B cell (primary cell): Measurements from ENCODE around the gene COL26A1. TPM values are rescaled to one million over a fixed set of nuclear protein-coding genes. Genes with fewer than 3 reads are reported as not detected.

Experiments used
- ATAC-seq: fragments of 200-7000 bp; cut with Tn5 transposase; one replicate; pipeline ENCODE4 v1.10.0; 2021; ENCODE audit warnings: low read depth, mild to moderate bottlenecking, moderate number of reproducible peaks, moderate library complexity
- CTCF ChIA-PET: fragments of 350-600 bp; sonication (Branson Sonifier 250); formaldehyde crosslinking; loops from one replicate; lab custom pipeline; 2021; ENCODE audit warnings: antibody characterized with exemption, inconsistent platforms; lab: Charles Lee
- POLR2A ChIA-PET: fragments of 350-600 bp; sonication (Branson Sonifier 250); formaldehyde crosslinking; loops from one replicate; lab custom pipeline; 2021; ENCODE audit warnings: antibody characterized with exemption; lab: Charles Lee
- DNase-seq: peaks from one replicate; pipeline ENCODE4 v3.0.0; 2013
- H2AFZ ChIP-seq: 2 replicates; pipeline ENCODE4 v1.6.1; 2012; ENCODE audit warnings: mild to moderate bottlenecking, low read depth, low read length; ENCODE audit not compliant: insufficient read depth, poor library complexity, severe bottlenecking
- H3K27ac ChIP-seq, 2 donors: 1 replicate in 1 of 2; 2 replicates in 1 of 2; pipeline ENCODE4 v1.5.1; 2012 to 2013; ENCODE audit warnings: low read length in 2 of 2, mild to moderate bottlenecking in 2 of 2, moderate library complexity in 1 of 2
- H3K27me3 ChIP-seq, 4 experiments: fragments of 200-600 bp in 1 of 4; sonication (generic) in 1 of 4; replicated peaks in 1 of 4; 1 replicate in 2 of 4; 2 replicates in 2 of 4; pipeline versions ENCODE4 v1.6.1 to v1.7.0; 2013 to 2016; ENCODE audit warnings: low read length in 3 of 4, mild to moderate bottlenecking in 2 of 4, mixed read lengths in 1 of 4, moderate library complexity in 1 of 4; ENCODE audit not compliant: insufficient read depth in 4 of 4, control insufficient read depth in 3 of 4; ENCODE audit errors: control extremely low read depth in 1 of 4
- H3K36me3 ChIP-seq, 2 experiments: replicated peaks in 1 of 2; 1 replicate in 1 of 2; 2 replicates in 1 of 2; pipeline versions ENCODE4 v1.6.1 to v1.7.1; 2013; ENCODE audit warnings: low read length in 1 of 2; ENCODE audit not compliant: insufficient read depth in 2 of 2, control insufficient read depth in 1 of 2; ENCODE audit errors: control extremely low read depth in 1 of 2, extremely low read depth in 1 of 2
- H3K4me1 ChIP-seq, 2 donors: fragments of 200-600 bp in 1 of 2; sonication (generic) in 1 of 2; 1 replicate in 1 of 2; 2 replicates in 1 of 2; pipeline versions ENCODE4 v1.5.1 to v1.6.1; 2013 to 2017; ENCODE audit warnings: low read length in 2 of 2; ENCODE audit not compliant: control insufficient read depth in 2 of 2, insufficient read depth in 2 of 2
- H3K4me2 ChIP-seq: replicated peaks from 2 replicates; pipeline ENCODE3; 2012; ENCODE audit warnings: mild to moderate bottlenecking, low read depth, low read length; ENCODE audit not compliant: poor library complexity, severe bottlenecking
- H3K4me3 ChIP-seq, 5 experiments: fragments of 200-600 bp in 1 of 5; sonication (generic) in 1 of 5; 1 replicate in 3 of 5; 2 replicates in 2 of 5; pipeline versions ENCODE4 v1.5.1 to v1.7.0; 2011 to 2016; ENCODE audit warnings: low read length in 4 of 5, mild to moderate bottlenecking in 4 of 5, low read depth in 2 of 5, control low read depth in 1 of 5, moderate library complexity in 1 of 5; ENCODE audit not compliant: insufficient read depth in 1 of 5; ENCODE audit errors: control extremely low read depth in 1 of 5, extremely low read depth in 1 of 5
- H3K79me2 ChIP-seq: fragments of 200-600 bp; sonication (generic); one replicate; pipeline ENCODE4 v1.6.0; 2016; ENCODE audit warnings: low read length; ENCODE audit not compliant: control insufficient read depth, insufficient read depth
- H3K9ac ChIP-seq: fragments of 200-600 bp; sonication (generic); 2 replicates; pipeline ENCODE4 v1.6.1; 2017; ENCODE audit warnings: mild to moderate bottlenecking, low read length, moderate library complexity
- H3K9me3 ChIP-seq, 3 donors: one replicate each; pipeline versions ENCODE4 v1.6.1 to v1.7.1; 2013; ENCODE audit warnings: low read length in 2 of 3; ENCODE audit not compliant: control insufficient read depth in 2 of 3, insufficient read depth in 1 of 3; ENCODE audit errors: control extremely low read depth in 1 of 3
- H4K20me1 ChIP-seq: 2 replicates; pipeline ENCODE4 v1.6.0; 2012; ENCODE audit warnings: mild to moderate bottlenecking, low read length; ENCODE audit not compliant: insufficient read depth, control insufficient read depth, poor library complexity, severe bottlenecking
- H3K27ac Mint-ChIP-seq: one replicate; pipeline ENCODE4 v1.8.0; 2021; ENCODE audit warnings: mixed read lengths
- H3K27me3 Mint-ChIP-seq: one replicate; pipeline ENCODE4 v1.8.0; 2021; ENCODE audit warnings: mixed read lengths
- H3K4me1 Mint-ChIP-seq: one replicate; pipeline ENCODE4 v1.8.0; 2021; ENCODE audit warnings: mixed read lengths
- H3K4me3 Mint-ChIP-seq: one replicate; pipeline ENCODE4 v1.8.0; 2021; ENCODE audit warnings: mixed read lengths
- H3K9me3 Mint-ChIP-seq: one replicate; pipeline ENCODE4 v1.8.0; 2022; ENCODE audit warnings: mixed read lengths; ENCODE audit not compliant: insufficient read depth
- EZH2 ChIP-seq: IDR thresholded peaks from 2 replicates; pipeline ENCODE4 v1.6.1; 2012; ENCODE audit warnings: borderline replicate concordance, low read depth, mild to moderate bottlenecking, moderate library complexity, low read length; ENCODE audit not compliant: insufficient read depth, poor library complexity, severe bottlenecking
- WGBS: methylation state at CpG from one replicate; pipeline ENCODE4 v1.1.5; 2013; ENCODE audit warnings: missing lambda C conversion rate; ENCODE audit not compliant: insufficient coverage; 5-methylcytosine and 5-hydroxymethylcytosine counted together
- intact Hi-C: fragments of 100-400 bp; cut with micrococcal nuclease; formaldehyde crosslinking; loops from one replicate; pipeline ENCODE4 v1.10.0; 2022
- polyA plus RNA-seq: library from polyadenylated mRNA; depleted of rRNA; stranded (reverse); fragments of >200 nt; gene quantifications from 2 replicates; pipeline ENCODE4 v1.2.3, GENCODE V29; 2012
- total RNA-seq, 2 donors: library from RNA; stranded (reverse); fragments of 120-200 nt in 1 of 2; gene quantifications; 1 replicate in 1 of 2; 2 replicates in 1 of 2; pipeline versions ENCODE4 v1.2.3 to v1.2.4, GENCODE V29; 2013 to 2022
- TF ChIP-seq, protein P1 (sequence below): fragments of 200-600 bp; IDR thresholded peaks from one replicate; pipeline ENCODE4 v1.8.0; 2022; ENCODE audit warnings: antibody characterized with exemption, mild to moderate bottlenecking

COL26A1 gene
- total and polyA plus RNA-seq, 2 donors (not counting 1 experiment from before 2014, with no cell fraction given): not detected

GRCh38 chr7:101376601-101377000 lies 13.9 kb downstream of the COL26A1 start:
- no peak for DNase-seq
- peaks cover 15% of the 10 kb centered on the region for H3K27me3 Mint-ChIP-seq
- Histone ChIP-seq H3K9me3 (peaks cover 0 to 5% (median 0%) of the 10 kb centered on the region in 3 donors), H3K27ac (no peak overlapping the region), H3K36me3 (no peaks in the 10 kb centered on the region), H3K4me1 (no peaks in the 10 kb centered on the region), H3K4me3 (no peak overlapping the region), H3K27me3 (peaks cover 0 to 10% (median 3%) of the 10 kb centered on the region in 4 experiments), H3K9ac (no peak overlapping the region), H3K4me2 (no peak overlapping the region), H2AFZ (no peak overlapping the region), H4K20me1 (no peaks in the 10 kb centered on the region), H3K79me2 (no peaks in the 10 kb centered on the region)
- 95% methylated on average over 4 of the region's 5 CpGs for WGBS
- H3K9me3 Mint-ChIP-seq: no peaks in the 10 kb centered on the region
- H3K27ac Mint-ChIP-seq: no peak overlapping the region
- ATAC-seq: no peak
- CTCF ChIA-PET: interaction anchor here (1.5 to 2.0 kb wide), 2 partner anchors 12 to 35 kb away, joined by 5 to 7 read pairs; no protein-coding TSS in a partner anchor
- POLR2A ChIA-PET: no interaction called here
- no peak overlapping the region for H3K4me3 Mint-ChIP-seq
- TF ChIP-seq, protein P1, sequence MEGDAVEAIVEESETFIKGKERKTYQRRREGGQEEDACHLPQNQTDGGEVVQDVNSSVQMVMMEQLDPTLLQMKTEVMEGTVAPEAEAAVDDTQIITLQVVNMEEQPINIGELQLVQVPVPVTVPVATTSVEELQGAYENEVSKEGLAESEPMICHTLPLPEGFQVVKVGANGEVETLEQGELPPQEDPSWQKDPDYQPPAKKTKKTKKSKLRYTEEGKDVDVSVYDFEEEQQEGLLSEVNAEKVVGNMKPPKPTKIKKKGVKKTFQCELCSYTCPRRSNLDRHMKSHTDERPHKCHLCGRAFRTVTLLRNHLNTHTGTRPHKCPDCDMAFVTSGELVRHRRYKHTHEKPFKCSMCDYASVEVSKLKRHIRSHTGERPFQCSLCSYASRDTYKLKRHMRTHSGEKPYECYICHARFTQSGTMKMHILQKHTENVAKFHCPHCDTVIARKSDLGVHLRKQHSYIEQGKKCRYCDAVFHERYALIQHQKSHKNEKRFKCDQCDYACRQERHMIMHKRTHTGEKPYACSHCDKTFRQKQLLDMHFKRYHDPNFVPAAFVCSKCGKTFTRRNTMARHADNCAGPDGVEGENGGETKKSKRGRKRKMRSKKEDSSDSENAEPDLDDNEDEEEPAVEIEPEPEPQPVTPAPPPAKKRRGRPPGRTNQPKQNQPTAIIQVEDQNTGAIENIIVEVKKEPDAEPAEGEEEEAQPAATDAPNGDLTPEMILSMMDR: no peak
- no peak for TF ChIP-seq EZH2
- intact Hi-C loops: no loop called here
- H3K4me1 Mint-ChIP-seq: no peaks in the 10 kb centered on the region

GRCh38 chr7:101377189-101377736 lies 14.6 kb downstream of the COL26A1 start:
- no peak overlapping the region for H3K27ac ChIP-seq
- H4K20me1 ChIP-seq: no peaks in the 10 kb centered on the region
- no peaks in the 10 kb centered on the region for H3K4me1 ChIP-seq
- no peaks in the 10 kb centered on the region for H3K79me2 ChIP-seq
- DNase-seq: no peak
- WGBS: 83% methylated on average over 2 of the region's 4 CpGs
- H3K9me3 Mint-ChIP-seq: no peaks in the 10 kb centered on the region
- no peak overlapping the region for H3K4me2 ChIP-seq
- no peak overlapping the region for H3K4me3 Mint-ChIP-seq
- H3K4me1 Mint-ChIP-seq: no peaks in the 10 kb centered on the region
- TF ChIP-seq, protein P1: no peak
- no peak for TF ChIP-seq EZH2
- H3K27me3 ChIP-seq: peaks cover 0 to 10% (median 3%) of the 10 kb centered on the region in 4 experiments
- intact Hi-C loops: no loop called here
- no peaks in the 10 kb centered on the region for H3K36me3 ChIP-seq
- H2AFZ ChIP-seq: no peak overlapping the region
- no peak overlapping the region for H3K4me3 ChIP-seq
- no peak for ATAC-seq
- H3K9me3 ChIP-seq: peaks cover 0 to 7% (median 0%) of the 10 kb centered on the region in 3 donors
- POLR2A ChIA-PET: no interaction called here
- CTCF ChIA-PET: interaction anchor here (1.5 to 2.0 kb wide), 2 partner anchors 13 to 34 kb away, joined by 5 to 7 read pairs; no protein-coding TSS in a partner anchor
- peaks cover 11% of the 10 kb centered on the region for H3K27me3 Mint-ChIP-seq
- H3K9ac ChIP-seq: no peak overlapping the region
- no peak overlapping the region for H3K27ac Mint-ChIP-seq
